Measurements from ENCODE around the gene CAMTA1. TPM values are rescaled to one million over a fixed set of nuclear protein-coding genes. Genes with fewer than 3 reads are reported as not detected.
A peak's percentile ranks its signal among the peaks of the same experiment; 100 is the strongest.

CAMTA1 gene
- total and polyA plus RNA-seq, 12 donors: 123 to 265 (median 142) TPM

GRCh38 chr1:7196036-7196911, 411.0 kb downstream of the CAMTA1 start:
- 59 to 66% methylated on average over 7 of the region's 7 CpGs for WGBS, 2 donors
- H3K9me3 ChIP-seq: peaks cover 0 to 6% (median 0%) of the 10 kb centered on the region in 11 donors
- TF ChIP-seq CTCF (IDR thresholded peaks at IDR 0.05): no peak
- intact Hi-C loops (cut with DNase I): no loop called here
- H3K36me3 ChIP-seq: no peaks in the 10 kb centered on the region
- no peak overlapping the region for H3K4me3 ChIP-seq
- peaks cover 0 to 30% (median 19%) of the 10 kb centered on the region in 7 donors for H3K27me3 ChIP-seq
- DNase-seq (no peak), ATAC-seq (no peak)
- no peaks in the 10 kb centered on the region for H3K4me1 ChIP-seq
- no peak overlapping the region for H3K27ac ChIP-seq

GRCh38 chr1:7198664-7199063, 413.4 kb downstream of the CAMTA1 start:
- no peak for TF ChIP-seq CTCF (IDR thresholded peaks at IDR 0.05)
- ATAC-seq (no peak), DNase-seq (no peak)
- H3K27me3 ChIP-seq: peaks cover 0 to 30% (median 19%) of the 10 kb centered on the region in 7 donors
- H3K36me3 ChIP-seq: no peaks in the 10 kb centered on the region
- no peak overlapping the region for H3K4me3 ChIP-seq
- intact Hi-C loops (cut with DNase I): no loop called here
- WGBS, 2 donors: 69 to 76% methylated on average over 5 of the region's 5 CpGs
- peaks cover 0 to 10% (median 0%) of the 10 kb centered on the region in 11 donors for H3K9me3 ChIP-seq
- H3K27ac ChIP-seq: no peak overlapping the region
- no peaks in the 10 kb centered on the region for H3K4me1 ChIP-seq

- ATAC-seq: no peak
- Histone ChIP-seq H3K27ac (no peak overlapping the region), H3K4me1 (no peaks in the 10 kb centered on the region), H3K27me3 (peaks cover 0 to 30% (median 19%) of the 10 kb centered on the region in 7 donors), H3K36me3 (no peaks in the 10 kb centered on the region), H3K9me3 (peaks cover 0 to 10% (median 0%) of the 10 kb centered on the region in 11 donors), H3K4me3 (no peak overlapping the region)
- intact Hi-C loops (cut with DNase I): no loop called here
- no peak for TF ChIP-seq CTCF (IDR thresholded peaks at IDR 0.05)
- no peak for DNase-seq
- whole genome bisulfite sequencing, 2 donors: 31 to 53% methylated on average over 27 of the region's 27 CpGs
Measured at GRCh38 chr1:7199077-7199779, 414.0 kb downstream of the CAMTA1 start.

GRCh38 chr1:7207875-7208646, 422.8 kb downstream of the CAMTA1 start:
- H3K27ac ChIP-seq: no peak overlapping the region
- H3K36me3 ChIP-seq: no peaks in the 10 kb centered on the region
- peaks cover 0 to 22% (median 8%) of the 10 kb centered on the region in 7 donors for H3K27me3 ChIP-seq
- ATAC-seq (peak in 7 of 8 donors; percentile 47 to 85 (median 70)), DNase-seq (peak; percentile 24 to 42)
- 28 to 31% methylated on average over 6 of the region's 6 CpGs for WGBS, 2 donors
- H3K4me3 ChIP-seq: no peak overlapping the region
- intact Hi-C loops (cut with DNase I): loop anchor here in 9 of 10 donors (2.0 to 10.0 kb wide), 9 partner anchors 113 to 486 kb away; no protein-coding TSS in a partner anchor
- H3K9me3 ChIP-seq: no peaks in the 10 kb centered on the region
- peak; percentile 50 to 75 (median 70) for TF ChIP-seq CTCF (IDR thresholded peaks at IDR 0.05)
- no peaks in the 10 kb centered on the region for H3K4me1 ChIP-seq
